ENCODE results near the gene TPP2.

TPP2 gene

DNA sequence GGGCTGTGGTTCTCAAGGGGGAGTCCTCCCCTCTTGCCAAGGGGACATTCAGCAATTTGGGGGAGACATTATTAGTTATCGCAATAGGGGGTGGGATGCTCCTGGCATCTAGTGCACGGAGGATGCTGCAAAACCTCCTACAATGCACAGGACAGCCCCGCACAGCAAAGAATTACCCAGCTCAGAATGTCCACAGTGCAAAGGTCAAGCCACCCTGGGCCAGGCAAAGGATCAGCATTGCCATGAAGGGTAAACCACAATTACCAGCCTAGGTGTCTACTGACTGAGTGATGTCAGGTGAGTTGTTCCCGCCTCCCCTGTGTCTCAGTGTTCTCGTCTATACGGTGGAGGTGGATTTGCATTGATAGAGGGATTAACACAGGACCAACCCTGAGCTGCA is 100.5 kb downstream of the TPP2 start:
- DNase-seq: no peak

DNA sequence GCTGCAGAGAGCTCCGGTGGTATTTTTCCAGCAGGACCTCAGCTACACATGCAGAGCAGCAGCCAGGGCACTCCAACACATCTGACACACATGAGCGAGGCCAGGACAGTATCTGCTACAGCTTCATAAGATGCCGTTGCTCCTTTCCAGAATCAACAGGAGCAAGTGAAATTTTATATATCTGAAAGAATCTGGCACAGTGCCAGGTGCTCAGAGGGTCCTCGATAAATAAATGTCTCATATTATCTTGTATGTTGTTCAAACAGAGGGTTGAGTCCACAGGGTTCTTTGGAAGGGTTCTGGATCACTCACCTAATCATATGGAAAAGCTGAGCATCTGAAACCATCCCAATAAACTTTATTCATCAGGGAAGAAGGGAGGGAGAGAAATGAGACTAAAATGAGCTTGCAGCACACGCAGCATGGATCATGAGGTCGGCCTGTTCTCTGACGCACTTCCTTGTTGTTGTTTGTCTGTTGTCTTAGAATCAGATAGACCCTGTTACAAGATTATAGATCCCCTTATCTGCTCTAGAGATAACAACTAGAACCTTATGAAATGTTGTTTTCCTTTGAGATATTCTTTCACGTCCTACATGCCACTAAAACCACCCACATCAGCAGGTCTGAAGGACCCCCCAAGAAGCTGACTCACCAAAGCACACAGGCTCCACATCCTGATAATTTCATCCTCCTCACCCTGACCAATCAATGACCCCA is 101.3 kb downstream of the TPP2 start:
- DNase-seq: no peak

DNA sequence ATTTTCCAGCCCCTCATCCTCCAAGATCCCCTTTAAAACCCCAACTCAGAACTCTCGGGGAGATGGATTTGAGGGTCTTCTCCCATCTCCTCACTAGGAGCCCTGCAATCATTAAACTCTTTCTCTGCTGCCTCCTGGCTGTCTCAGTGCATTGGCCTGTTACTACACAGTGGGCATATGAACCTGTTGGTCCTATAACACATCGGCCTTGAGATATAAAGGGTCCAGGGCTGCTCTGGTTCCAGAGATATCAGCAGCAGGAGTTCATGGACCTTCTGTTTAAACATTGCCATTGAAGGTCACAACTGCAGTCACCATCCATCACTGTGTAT is 101.8 kb downstream of the TPP2 start:
- no peak for DNase-seq

DNA sequence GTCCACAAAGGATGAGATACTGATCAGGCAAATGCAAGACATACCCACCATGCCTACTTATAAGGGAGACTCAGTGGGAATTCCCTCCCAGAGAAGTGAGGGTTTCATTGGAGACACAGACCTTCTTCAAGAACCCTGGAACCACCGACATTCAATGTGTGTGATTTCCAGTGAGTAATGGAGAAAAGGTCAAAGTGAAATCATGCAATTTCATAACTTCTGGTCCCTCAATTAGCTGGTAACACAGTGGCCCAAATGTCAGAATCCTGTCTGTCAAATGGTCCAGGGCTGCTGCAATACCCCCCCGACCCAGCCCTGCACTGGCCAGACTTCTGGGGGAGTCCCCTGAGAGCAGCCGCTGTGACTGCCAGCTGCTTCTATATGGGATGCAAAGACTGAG is 102.7 kb downstream of the TPP2 start:
- no peak for DNase-seq

DNA sequence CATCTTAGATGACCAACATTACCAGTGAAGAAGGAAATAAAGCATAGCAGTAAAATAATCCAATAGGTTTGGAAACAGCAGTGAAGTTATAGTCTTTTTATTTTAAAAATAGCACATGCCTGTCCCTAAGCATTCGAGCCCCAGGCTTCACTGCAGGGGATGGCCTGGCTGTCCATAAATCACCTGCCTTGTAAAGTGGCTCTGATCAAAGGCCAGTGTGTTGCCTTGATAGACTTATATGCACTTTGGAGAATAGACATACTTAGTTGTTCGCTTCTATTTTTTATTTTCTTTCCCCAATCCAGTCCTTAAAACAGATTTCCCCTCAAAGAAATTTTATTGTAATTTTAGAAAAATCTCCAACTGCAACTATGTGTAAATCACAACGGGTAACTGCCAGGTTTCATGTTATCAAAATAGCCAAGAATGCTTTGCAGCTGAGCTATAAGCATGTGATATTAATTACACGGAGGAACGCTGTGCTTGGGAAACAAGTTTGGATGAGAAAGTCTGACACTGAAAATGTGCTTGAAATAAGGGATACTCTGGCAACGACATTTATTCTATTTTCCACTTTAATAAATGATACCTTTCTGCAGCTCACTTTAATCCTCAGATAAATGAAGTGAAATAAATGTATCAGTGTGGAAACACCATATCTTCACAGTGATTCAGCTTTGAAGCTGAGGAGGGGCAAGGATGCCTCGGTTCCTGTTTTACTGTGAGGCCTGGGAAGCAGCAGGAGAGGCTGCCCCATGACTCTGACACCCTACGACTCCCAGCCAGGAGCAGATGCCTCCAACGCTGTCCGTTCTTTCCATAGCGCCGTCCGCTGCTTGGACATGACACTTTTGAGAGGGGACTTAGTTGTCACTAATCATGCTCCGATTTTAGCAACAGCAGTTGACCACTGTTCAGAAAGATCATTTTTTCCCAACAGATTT is 103.6 kb downstream of the TPP2 start:
- DNase-seq: no peak

DNA sequence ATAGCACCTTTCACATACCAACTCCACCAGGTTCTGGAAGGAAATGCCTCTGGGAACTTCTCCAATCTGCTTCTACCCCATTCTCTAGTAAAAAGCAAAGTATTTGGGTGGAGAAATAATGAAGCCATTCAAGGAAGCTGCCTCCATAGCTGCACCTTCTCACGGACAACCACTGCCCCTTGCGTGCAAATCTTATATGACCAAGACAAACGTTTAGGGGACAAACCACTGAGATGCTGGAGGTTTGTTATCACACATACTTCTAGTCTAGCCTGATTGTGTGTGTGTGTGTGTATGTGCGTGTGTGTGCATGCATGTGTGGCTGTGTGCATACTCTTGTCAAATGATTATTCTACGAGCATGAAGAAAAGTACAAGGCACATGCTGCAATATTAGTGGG is 104.5 kb downstream of the TPP2 start:
- DNase-seq: no peak

DNA sequence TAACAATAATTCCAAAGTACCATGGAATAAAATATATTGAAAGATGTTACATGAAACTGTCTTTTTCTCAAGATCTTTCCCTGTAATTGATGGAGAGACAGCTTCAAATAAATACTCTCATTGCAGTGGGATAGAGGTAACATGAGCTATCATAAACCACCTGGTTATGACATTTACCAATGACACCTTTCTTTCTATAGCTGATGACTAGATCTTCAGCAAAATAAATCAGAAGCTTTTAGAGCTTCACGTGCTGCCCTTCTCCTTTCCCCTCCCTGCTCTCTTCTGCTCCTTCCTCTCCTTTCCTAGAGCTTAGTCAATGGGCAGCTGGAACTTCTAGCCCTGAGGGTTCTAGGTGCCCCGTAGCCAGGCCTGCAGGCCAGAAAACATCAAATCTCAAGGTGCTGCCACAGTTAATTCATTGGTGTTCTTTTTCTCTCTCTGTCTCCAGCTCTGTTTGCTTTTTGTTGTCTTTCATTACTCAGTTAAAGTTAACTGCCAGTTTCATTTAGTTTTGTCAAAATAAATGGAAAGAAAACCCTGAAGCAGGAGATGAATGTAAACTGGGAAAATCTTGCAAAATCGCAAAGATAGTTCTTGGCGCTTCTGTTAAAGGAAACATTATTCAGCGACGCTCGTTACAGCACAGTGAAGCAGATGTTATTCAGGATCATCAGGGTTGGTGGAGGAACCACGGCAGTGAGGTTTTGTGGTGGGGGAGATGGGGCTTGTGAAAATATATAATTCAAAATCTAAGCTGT is 106.4 kb downstream of the TPP2 start:
- DNase-seq: no peak

DNA sequence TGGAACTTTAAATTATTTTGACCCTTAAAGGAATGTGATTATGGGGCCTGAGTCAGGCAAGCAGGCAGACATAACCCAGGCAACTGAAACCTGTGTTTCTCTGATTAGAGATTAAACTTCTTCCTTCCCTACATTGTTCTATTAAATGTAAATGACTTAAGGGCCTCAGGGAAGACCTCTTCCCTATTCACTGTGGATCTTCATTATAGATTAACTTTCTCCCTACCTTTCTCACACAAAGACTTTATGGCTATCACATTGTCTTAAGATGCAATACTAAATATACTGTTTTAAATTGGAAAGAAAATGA is 106.9 kb downstream of the TPP2 start:
- no peak for DNase-seq

DNA sequence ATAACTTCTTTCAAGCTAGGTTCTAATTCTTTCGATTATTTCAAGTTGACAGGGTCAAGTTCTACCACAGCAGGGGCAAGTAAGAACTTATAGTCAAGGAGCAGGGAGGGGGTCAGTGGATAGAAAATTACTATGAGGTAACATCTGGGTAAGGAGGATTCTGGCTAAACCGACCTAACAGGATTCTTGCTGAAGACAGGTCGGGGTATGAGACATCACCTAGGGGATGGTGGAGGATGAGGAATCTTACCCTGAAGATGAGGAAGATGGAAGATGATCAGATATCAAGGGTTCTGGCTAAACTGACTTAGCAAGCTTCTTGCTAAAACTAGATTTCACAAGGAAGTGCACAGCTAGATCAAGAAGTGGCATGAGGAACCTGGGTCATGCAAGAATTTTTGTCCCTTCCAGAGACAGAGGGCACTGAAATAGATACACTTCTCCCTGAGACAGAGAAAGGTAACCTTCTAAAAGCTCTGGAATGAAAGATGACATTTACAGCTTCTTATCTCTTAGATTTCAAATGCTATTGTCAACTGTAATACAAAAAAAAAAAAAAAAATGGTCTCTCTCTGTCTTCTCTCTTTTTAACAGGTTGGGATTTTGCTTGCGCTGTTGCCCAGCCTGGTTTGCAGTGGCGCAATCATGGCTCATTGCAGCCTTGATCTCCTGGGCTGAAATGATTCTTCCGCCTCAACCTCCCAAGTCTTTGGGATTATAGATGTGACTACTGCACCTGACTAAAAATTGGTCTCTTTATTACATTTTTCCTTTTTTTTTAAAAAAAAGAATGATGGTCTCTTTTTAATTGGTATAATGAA is 107.7 kb downstream of the TPP2 start:
- DNase-seq: no peak

DNA sequence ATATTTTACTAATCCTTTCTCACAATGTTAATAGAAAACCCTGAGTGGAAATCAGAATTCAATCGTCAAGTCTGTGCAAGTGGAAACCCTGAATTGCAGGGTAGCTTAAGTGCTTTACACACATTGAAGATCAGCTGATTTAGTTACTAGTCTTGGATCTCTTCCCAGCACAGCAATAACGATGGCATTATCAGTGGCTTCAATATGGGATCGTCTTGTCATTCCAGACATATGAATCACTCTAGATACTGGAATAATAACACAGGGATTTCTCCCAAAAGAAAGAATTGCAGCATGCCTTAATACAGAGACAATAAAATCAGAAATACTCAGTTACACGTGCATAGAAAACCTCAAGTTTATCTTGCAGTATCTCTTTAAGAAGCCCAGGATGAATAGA is 110.7 kb downstream of the TPP2 start:
- peak; percentile 23 for DNase-seq

DNA sequence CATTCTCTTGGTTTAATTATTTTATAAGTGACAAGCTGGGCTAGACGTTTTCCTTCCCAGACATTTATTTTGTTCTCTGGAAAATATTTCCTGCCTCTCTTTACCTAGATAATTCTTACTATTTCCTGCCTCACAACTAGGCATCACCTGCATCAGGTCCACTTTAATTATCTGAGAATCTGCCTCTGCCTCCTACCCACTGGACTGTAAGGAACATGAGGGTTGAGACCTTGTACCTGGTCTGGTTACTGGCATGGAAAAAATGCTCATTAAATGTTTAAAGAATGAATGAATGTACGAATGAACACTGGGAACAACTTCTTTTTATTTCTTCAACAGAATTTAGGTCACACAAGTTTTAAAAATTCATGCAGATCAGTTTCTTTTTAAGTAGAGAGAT is 111.4 kb downstream of the TPP2 start:
- no peak for DNase-seq

DNA sequence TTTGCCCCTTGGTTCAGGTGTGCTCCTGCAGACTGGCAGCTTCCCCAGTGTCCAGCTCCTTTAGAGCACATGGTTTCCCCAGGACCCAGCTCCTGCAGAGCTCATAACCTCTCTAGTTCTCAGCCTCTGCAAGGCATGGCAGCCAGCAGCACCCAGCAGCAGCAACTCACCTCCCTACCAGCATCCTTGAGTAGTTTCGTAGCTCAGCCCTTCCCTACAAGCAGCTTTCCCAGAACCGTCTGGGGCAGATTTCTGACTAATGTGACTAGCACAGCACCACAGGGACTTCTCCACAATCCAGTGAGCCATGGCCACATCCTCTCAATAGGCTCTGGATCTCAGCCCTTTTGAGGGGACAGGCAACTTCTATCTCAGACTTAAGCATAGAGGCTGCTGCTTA is 112.2 kb downstream of the TPP2 start:
- DNase-seq: no peak

DNA sequence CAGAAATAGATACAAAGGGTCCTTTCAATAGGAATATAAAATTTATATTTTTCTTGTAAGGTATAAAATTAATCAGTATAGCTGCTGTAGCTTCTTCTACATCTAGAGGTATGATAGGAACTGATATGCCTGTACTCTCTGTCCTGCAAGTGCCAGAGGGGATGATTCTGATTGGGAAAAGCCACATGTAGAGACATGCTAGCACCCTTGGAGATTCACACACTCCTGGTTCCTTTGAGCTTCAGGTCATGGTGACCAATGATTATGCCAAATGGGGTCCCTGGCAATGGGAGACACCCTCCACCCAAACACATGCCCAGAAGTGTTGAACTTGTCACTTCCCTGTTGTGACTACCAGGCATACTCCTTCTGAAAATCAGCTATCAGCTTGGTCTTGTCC is 112.8 kb downstream of the TPP2 start:
- DNase-seq: no peak

DNA sequence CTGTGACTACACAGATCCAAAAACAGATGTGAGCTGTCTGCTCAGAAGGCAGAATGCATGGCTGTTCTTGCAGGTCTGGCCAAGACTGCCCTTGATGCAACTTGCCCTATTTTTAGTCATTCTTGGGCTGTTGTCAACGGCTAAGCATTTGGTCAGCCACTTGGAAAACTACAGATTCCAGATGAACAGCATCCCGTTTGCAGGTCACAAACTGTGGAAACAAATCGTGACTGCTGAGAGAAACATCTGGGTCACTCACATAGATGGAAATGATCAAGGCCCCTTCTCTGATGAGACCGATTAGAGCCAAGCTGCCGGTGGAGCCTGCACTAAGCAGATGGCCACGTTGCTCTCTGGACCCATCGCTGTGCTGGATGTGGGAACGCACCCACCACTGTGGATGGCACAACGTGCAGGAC is 113.5 kb downstream of the TPP2 start:
- no peak for DNase-seq

DNA sequence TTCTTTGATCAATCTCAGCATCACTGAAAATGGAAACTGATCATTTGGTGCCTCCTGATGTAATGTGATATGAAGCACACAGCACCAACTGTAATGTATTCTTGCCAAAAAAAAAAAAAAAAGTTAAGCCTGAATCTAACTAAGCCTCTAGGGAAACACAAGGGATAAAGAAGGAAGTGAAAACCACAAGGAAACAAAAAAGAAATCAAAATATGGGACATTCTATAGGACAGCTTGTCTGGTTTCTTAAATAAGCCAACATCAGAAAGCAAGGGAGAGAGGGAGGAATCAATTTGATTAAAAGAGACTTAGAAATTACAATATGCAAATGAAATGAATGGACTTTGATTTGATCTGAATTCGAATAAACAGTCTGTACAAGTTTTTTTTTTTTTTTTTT is 118.7 kb downstream of the TPP2 start:
- DNase-seq: no peak

DNA sequence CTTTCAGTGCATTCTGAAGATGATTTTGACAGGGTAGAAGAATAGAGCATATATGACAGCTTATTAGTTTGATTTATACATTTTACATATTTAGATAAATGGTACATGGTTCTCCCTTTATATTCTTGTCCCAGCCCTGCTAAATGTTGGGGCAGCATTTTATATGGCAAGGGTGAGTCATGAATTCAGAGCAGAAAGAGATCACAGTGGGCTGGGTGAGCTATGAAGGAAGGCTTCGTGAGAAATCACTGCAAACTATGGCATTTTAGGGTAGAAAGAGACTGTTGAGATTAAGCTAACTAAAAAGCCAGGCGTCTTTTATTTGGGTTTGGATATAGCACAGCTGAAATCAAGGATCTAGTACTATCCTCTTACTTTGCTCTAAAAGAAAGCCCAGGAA is 122.0 kb downstream of the TPP2 start:
- DNase-seq: no peak

DNA sequence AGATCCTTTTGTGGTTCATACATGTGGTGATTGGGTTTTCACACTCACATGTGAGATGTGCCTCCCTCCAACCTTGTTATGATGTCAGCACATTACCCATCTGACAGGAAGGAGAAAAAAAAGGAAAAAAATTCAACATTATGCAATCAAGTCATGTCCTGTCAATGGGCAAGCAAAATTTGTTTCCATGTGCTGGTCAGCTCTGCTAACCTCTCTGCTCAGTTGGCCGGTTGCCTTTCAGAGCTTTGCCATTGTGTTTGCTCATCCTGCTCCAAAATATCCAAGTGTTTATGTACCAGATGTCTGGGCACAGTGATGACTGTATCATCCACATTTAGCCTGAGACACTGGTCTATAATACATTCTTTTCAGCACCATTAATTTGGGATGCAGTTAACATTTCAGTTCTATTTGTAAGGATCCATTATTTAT is 125.0 kb downstream of the TPP2 start:
- DNase-seq: no peak

DNA sequence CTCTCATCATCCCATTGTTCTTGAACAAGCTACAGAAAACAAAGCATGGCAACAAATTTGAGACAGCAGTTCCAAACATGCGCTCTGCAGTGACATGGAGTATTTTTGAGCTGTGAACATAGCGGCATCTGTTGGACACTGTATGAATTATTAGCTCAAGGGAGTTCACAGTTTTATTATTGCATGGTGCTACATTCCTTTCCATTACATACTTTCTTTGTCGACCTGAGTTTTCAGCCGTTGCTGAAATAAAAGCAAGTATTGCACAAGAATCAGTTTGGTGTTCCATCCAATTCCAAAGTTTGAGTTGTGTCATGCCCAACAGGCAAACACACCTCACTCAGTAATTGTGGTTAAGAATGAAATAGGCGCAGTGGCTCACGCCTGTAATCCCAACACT is 128.1 kb downstream of the TPP2 start:
- no peak for DNase-seq

DNA sequence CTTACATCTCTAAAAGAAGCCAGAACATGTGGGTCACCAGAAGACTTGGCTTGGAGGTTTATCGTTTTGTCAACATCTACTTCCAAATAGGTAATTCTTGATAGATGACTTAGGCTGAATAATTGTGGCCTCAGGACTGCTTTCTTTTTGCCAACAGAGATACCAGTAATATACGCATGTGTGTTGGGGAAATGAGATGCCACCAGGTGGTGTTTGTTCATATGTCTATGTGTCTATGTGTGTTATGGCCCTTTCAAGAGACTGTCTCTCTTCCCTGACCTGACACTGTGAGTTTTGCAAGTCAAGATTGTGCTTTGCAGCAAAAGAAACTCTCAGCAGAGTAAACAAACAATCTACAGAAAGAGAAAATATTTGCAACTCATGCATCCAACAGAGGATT is 129.6 kb downstream of the TPP2 start:
- no peak for DNase-seq
